HUES64 (cell line): ENCODE data around the gene PNLDC1.
"Not testable (repeated sequence)": the region's sequence is repeated elsewhere in the genome, so short reads cannot be mapped to it uniquely, and the experiment has no call there.

Experiments used
- H3K27ac ChIP-seq: 2 replicates; pipeline ENCODE4 v1.7.0; 2013; ENCODE audit warnings: low read depth, low read length, inconsistent platforms
- H3K27me3 ChIP-seq: 2 replicates; pipeline ENCODE4 v1.6.1; 2013; ENCODE audit warnings: mild to moderate bottlenecking, low read length; ENCODE audit not compliant: insufficient read depth
- H3K36me3 ChIP-seq: 2 replicates; pipeline ENCODE4 v1.6.1; 2013; ENCODE audit warnings: mild to moderate bottlenecking, low read length; ENCODE audit not compliant: insufficient read depth
- H3K4me1 ChIP-seq: 2 replicates; pipeline ENCODE4 v1.6.1; 2013; ENCODE audit warnings: mild to moderate bottlenecking, low read length, moderate library complexity; ENCODE audit not compliant: insufficient read depth
- H3K4me3 ChIP-seq: 2 replicates; pipeline ENCODE4 v1.5.1; 2013; ENCODE audit warnings: mild to moderate bottlenecking, low read length, moderate library complexity
- H3K9ac ChIP-seq: 2 replicates; pipeline ENCODE4 v1.6.1; 2013; ENCODE audit warnings: mild to moderate bottlenecking, low read depth, low read length
- H3K9me3 ChIP-seq: 2 replicates; pipeline ENCODE4 v1.6.1; 2013; ENCODE audit warnings: low read depth, low read length; ENCODE audit not compliant: insufficient read depth
- WGBS: fragments of 150-250, 120-280 bp; methylation state at CpG from one replicate; pipeline ENCODE4 v1.1.7; 2013; ENCODE audit warnings: missing lambda C conversion rate; 5-methylcytosine and 5-hydroxymethylcytosine counted together

The PNLDC1 gene

DNA sequence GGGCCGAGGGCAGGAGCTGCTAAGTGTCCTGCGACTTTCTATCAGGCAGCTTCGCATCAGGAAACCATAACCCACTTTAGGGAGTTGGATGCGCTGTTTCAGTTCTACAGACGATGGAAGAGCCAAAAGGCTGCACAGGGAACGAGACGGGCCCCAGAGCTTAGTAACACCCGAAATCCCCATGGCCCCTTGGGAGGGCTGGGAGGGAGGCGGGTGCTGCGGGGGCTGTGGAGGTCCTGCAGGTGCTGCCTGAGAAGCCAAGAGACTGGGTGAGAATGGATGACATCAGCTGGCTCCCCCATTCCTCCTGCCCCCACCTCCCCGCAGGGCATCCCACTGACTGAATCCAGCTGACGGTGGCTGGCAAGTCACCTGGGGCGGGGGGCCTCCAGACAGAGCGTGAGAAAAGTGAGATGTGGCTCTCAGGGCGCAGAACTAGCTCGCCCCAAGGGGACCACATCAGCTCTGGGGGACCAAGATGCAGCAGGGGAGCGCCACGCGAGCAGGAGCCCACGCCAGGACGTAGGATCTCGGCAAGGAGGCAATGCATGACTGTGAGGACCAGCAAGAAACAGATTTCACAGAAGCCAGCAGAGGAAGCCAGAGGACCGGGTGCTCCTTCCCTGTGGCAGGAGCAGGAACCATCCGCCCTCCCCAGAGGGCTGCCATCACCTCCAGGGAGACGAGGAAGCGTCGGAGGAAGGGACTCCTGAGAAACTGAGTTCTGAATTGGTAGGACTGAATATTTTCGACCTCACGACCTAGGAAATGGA lies 36.8 kb downstream of the PNLDC1 start:
- Histone ChIP-seq H3K27ac (no peak overlapping the region), H3K4me3 (no peak overlapping the region), H3K9me3 (no peaks in the 10 kb centered on the region), H3K27me3 (no peaks in the 10 kb centered on the region), H3K36me3 (no peaks in the 10 kb centered on the region), H3K9ac (no peak overlapping the region), H3K4me1 (peaks cover 17% of the 10 kb centered on the region)
- WGBS = 94% methylated on average over 29 of the region's 29 CpGs

- H3K9ac ChIP-seq = no peak overlapping the region
Observed at GRCh38 chr6:159837511-159837910, 37.4 kb downstream of the PNLDC1 start.

DNA sequence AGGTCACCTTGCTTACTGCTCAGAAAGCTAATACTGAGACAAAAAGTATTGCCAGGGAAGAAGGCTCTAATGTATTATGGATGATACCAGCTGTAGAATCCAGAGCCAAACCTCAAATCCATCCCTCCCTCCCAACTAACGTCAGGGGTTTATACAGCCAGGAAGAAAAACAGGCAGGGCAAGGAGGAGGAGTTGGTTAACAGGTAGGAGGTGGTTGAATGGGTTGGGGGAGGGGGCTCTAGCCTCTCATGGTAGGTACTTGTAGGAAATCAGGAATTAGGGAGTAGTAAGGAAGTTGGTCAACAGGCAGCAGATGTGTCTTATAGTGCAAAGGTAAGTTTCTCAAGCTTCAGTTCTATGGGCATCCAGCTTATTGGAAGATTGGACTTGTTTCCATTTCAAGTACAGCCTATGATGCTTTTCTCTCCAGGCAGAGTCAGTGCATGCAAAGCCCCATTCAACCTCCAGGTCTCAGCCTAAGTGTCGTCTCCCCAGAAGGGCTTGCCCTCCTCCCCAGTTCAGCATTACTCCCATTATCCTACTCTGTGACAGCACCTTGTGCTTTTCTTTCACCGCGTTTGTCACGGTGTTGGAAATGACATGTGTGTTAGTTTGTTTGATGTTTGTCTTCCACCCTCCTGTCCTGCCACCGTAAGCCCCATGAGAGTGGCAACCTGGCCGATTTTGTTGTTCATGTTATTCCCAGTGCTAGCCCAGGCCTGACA lies 38.1 kb downstream of the PNLDC1 start:
- Histone ChIP-seq H3K4me1 (peaks cover 17% of the 10 kb centered on the region), H3K9ac (no peak overlapping the region), H3K27ac (no peak overlapping the region), H3K9me3 (no peaks in the 10 kb centered on the region), H3K27me3 (no peaks in the 10 kb centered on the region), H3K36me3 (no peaks in the 10 kb centered on the region), H3K4me3 (no peak overlapping the region)
- 85% methylated on average over 7 of the region's 7 CpGs for WGBS

More at GRCh38 chr6:159837511-159837910, 37.4 kb downstream of the PNLDC1 start:
- no peaks in the 10 kb centered on the region for H3K36me3 ChIP-seq
- H3K4me1 ChIP-seq = peaks cover 17% of the 10 kb centered on the region
- H3K4me3 ChIP-seq = no peak overlapping the region
- no peaks in the 10 kb centered on the region for H3K27me3 ChIP-seq
- H3K9me3 ChIP-seq = no peaks in the 10 kb centered on the region
- no peak overlapping the region for H3K27ac ChIP-seq
- 91% methylated on average over 5 of the region's 8 CpGs for WGBS

DNA sequence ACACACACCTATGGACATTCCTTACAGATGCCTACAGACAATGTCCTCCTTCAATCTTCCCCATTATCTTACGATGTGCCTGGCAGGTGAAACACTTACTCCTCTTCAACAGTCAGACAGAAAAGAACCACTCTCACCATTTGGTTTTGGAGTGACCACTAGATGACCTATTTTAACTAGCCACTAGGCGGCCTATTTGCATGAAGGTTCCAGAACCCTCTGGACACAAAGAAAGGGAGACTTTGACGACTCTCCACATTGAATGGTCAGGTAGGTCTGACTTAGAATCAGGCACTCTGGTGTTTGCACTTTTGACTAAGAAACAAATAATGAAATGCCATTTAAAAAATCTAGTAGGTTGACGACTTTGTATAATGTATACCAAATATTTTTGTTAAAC lies 42.0 kb downstream of the PNLDC1 start:
- H3K27me3 ChIP-seq = no peaks in the 10 kb centered on the region
- H3K9ac ChIP-seq = no peak overlapping the region
- no peak overlapping the region for H3K4me3 ChIP-seq
- H3K27ac ChIP-seq = no peak overlapping the region
- H3K4me1 ChIP-seq = peaks cover 9% of the 10 kb centered on the region
- WGBS = 80% methylated on average over 3 of the region's 4 CpGs
- no peaks in the 10 kb centered on the region for H3K9me3 ChIP-seq
- H3K36me3 ChIP-seq = no peaks in the 10 kb centered on the region

- Histone ChIP-seq H3K27ac (no peak overlapping the region), H3K9ac (no peak overlapping the region), H3K9me3 (peaks cover 5% of the 10 kb centered on the region; the same call in 1 of the 2 replicates), H3K4me3 (no peak overlapping the region), H3K36me3 (no peaks in the 10 kb centered on the region), H3K27me3 (no peaks in the 10 kb centered on the region), H3K4me1 (no peaks in the 10 kb centered on the region)
- 79% methylated on average over 13 of the region's 13 CpGs for WGBS
Observed at GRCh38 chr6:159844737-159845645, 44.9 kb downstream of the PNLDC1 start.

DNA sequence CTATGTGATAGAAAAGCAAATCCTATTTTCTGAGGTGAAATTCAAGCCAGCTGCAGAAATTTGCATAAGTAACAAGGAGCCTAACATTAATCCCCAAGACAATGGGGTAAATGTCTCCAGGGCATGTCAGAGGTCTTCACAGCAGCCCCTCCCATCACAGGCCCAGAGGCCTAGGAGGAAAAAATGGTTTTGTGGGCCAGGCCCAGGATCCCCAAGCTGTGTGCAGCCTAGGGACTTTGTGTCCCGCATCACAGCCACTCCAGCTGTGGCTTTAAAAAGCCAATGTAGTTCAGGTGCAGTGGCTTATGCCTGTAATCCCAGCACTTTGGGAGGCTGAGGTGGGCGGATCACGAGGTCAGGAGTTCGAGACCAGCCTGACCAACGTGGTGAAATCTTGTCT lies 48.5 kb downstream of the PNLDC1 start:
- not testable (repeated sequence) for H3K27ac ChIP-seq, H3K36me3 ChIP-seq, H3K9ac ChIP-seq, H3K27me3 ChIP-seq, H3K4me1 ChIP-seq, H3K9me3 ChIP-seq, H3K4me3 ChIP-seq
- 97% methylated on average over 5 of the region's 5 CpGs for WGBS

DNA sequence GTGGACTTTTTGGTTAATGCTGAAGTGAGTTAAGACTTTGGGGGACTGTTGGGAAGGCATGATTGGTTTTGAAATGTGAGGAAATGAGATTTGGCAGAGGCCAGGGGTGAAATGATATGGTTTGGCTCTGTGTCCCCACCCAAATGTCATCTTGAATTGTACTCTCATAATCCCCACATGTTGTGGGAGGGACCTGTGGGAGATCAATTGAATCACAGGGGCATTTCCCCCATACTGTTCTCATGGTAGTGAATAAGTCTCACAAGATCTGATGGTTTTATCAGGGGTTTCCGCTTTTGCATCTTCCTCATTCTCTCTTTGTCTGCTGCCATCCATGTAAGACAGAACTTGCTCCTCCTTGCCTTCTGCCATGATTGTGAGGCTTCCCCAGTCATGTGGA lies 49.8 kb downstream of the PNLDC1 start:
- not testable (repeated sequence) for H3K9ac ChIP-seq, H3K27ac ChIP-seq, H3K27me3 ChIP-seq, H3K4me1 ChIP-seq, H3K9me3 ChIP-seq, H3K36me3 ChIP-seq, H3K4me3 ChIP-seq
- 95% methylated on average over 1 of the region's 1 CpG for WGBS

GRCh38 chr6:159852877-159853276 lies 52.8 kb downstream of the PNLDC1 start:
- H3K27me3 ChIP-seq = no peaks in the 10 kb centered on the region
- no peak overlapping the region for H3K9ac ChIP-seq
- no peaks in the 10 kb centered on the region for H3K36me3 ChIP-seq
- no peaks in the 10 kb centered on the region for H3K4me1 ChIP-seq
- peaks cover 5% of the 10 kb centered on the region; the same call in 1 of the 2 replicates for H3K9me3 ChIP-seq
- WGBS = 88% methylated on average over 5 of the region's 6 CpGs
- no peak overlapping the region for H3K27ac ChIP-seq
- H3K4me3 ChIP-seq = no peak overlapping the region

GRCh38 chr6:159853754-159854153 lies 53.7 kb downstream of the PNLDC1 start:
- Histone ChIP-seq H3K9ac (no peak overlapping the region), H3K4me3 (no peak overlapping the region), H3K36me3 (no peaks in the 10 kb centered on the region), H3K4me1 (no peaks in the 10 kb centered on the region), H3K27ac (no peak overlapping the region), H3K9me3 (peaks cover 3% of the 10 kb centered on the region; the same call in 1 of the 2 replicates), H3K27me3 (no peaks in the 10 kb centered on the region)

DNA sequence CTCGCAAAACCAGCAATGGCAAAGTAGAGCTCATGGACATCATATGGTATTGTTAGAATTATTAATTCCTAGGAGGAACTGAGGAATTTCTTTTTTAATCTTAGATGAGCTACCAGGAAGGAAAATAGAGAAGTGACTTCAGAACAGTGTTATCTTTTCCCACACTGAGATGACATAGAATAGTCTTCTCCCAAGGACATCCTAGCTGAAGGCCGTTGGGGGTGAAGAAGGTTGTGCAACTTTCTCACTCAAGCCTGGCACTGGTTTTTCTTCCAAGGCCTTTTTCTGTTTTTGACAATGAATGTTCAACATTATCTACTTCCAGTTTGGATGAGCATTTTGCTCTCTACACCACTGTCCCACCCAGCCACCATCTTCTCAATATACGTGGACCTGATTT lies 54.9 kb downstream of the PNLDC1 start:
- Histone ChIP-seq H3K27ac (no peak overlapping the region), H3K9ac (no peak overlapping the region), H3K4me1 (no peaks in the 10 kb centered on the region), H3K36me3 (no peaks in the 10 kb centered on the region), H3K9me3 (no peaks in the 10 kb centered on the region), H3K27me3 (no peaks in the 10 kb centered on the region), H3K4me3 (no peak overlapping the region)
- 96% methylated on average over 3 of the region's 3 CpGs for WGBS

- H3K27ac ChIP-seq = no peak overlapping the region
- no peaks in the 10 kb centered on the region for H3K36me3 ChIP-seq
- no peaks in the 10 kb centered on the region for H3K9me3 ChIP-seq
- H3K4me3 ChIP-seq = no peak overlapping the region
- no peaks in the 10 kb centered on the region for H3K27me3 ChIP-seq
- 77% methylated on average over 1 of the region's 1 CpG for WGBS
- H3K9ac ChIP-seq = no peak overlapping the region
- H3K4me1 ChIP-seq = no peaks in the 10 kb centered on the region
Observed at GRCh38 chr6:159858259-159858658, 58.2 kb downstream of the PNLDC1 start.
